GM23248 (cell line): ENCODE data around the gene LYG1.

Experiments used
- EZH2 ChIP-seq: fragments of 200-600 bp; sonication (generic); IDR thresholded peaks from 2 replicates; pipeline ENCODE4 v1.6.1; 2018; ENCODE audit warnings: antibody characterized with exemption, mild to moderate bottlenecking; ENCODE audit not compliant: insufficient read depth, poor library complexity, severe bottlenecking
- EZH2phosphoT487 ChIP-seq: fragments of 200-600 bp; sonication (generic); IDR thresholded peaks from 2 replicates; pipeline ENCODE4 v1.6.1; 2018; ENCODE audit warnings: antibody characterized with exemption, moderate library complexity, mild to moderate bottlenecking, low read depth; ENCODE audit not compliant: insufficient read depth

DNA sequence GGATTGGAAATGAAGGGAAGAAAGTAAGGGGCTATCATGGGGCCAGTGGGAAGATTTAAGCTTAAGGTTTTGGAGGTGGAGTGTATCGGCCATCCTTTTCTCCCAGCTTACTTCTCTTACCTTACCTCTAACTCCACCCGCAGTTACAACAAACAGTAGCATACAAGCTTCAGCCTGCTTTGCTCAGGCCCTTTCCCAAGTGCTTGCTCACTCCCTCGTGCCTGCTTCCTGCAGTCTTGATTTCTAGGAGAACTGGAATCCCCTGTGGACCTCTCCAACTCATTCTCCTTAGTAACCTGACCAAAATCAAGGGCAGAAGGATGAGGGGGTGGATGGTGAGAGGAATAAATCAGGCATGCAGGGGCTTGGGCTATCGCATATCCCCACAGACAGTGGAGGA is 39.8 kb downstream of the LYG1 start:
- TF ChIP-seq EZH2 (no peak), EZH2phosphoT487 (no peak)
